Measurements from ENCODE around the gene G2E3.
"Not testable (repeated sequence)": the region's sequence is repeated elsewhere in the genome, so short reads cannot be mapped to it uniquely, and the experiment has no call there.

G2E3 gene, protein sequence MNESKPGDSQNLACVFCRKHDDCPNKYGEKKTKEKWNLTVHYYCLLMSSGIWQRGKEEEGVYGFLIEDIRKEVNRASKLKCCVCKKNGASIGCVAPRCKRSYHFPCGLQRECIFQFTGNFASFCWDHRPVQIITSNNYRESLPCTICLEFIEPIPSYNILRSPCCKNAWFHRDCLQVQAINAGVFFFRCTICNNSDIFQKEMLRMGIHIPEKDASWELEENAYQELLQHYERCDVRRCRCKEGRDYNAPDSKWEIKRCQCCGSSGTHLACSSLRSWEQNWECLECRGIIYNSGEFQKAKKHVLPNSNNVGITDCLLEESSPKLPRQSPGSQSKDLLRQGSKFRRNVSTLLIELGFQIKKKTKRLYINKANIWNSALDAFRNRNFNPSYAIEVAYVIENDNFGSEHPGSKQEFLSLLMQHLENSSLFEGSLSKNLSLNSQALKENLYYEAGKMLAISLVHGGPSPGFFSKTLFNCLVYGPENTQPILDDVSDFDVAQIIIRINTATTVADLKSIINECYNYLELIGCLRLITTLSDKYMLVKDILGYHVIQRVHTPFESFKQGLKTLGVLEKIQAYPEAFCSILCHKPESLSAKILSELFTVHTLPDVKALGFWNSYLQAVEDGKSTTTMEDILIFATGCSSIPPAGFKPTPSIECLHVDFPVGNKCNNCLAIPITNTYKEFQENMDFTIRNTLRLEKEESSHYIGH

DNA sequence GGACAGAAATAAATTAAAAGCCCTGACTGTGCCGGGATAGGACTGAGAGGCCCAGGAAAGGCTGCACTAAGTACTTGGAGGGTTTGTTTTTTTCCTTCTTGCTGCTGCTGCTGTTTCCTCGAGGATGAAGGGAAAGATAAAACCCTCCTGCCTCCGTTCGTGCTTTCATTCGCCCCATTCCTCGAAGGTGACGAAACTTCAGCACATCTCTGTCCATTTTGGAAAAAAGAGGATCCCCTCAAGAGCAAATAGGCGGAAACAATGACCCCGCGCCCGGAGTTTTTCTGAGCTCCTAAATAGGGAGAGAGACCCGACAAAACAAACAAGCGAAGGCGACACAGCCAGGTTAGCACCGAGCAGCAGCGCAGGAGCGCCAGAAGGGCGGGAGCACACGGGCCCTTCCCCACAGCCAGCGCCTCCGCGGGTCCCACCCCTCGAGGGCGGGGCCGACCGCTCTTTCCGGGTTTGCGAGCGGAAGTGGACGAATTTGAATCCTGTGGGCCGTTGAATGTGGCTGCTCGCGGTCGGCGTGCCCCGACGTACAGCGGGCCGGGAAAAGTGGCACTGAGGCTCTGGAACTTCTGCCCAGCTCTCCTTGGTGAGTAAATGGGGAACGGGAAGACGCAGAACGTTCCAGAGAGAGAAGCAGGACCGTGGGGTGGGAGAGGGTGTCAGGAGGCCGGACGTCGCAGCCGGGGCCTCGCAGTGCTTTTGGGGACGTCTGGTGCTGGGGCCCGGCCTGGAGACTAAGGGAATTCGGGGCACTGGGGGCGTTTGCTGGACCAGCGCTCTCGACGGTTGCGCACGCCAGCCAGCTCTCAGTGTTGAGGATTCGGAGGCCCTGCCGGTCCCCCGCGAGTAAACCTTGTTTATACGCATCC, at the start of gene G2E3:
Gene G2E3 (plus strand): TSS at position 484 of the 881 bp plus-strand sequence. CDS start 21,922 bp downstream, outside the sequence.
- peak; percentile 76 for DNase-seq (ENCODE audit: low read depth)

DNA sequence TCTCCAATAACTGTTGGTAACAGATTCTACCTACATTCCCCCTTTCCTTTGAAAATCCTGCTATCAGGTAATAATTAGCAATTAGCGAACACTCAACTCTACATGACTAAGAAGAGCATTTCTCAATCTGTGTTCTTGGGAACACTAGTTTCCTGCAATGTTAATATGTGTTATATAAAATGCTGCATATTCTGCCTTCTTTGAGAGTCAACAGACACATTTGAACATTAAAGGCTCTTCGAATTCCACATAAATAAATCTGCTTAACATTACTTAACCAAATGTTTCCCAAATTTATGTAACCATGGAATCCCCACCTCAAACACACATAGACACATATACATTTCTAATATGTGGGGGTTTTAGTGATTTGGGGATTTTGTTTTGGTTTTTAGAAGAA, 41.2 kb upstream of the G2E3 start:
- DNase-seq (ENCODE audit: low read depth), result no peak

DNA sequence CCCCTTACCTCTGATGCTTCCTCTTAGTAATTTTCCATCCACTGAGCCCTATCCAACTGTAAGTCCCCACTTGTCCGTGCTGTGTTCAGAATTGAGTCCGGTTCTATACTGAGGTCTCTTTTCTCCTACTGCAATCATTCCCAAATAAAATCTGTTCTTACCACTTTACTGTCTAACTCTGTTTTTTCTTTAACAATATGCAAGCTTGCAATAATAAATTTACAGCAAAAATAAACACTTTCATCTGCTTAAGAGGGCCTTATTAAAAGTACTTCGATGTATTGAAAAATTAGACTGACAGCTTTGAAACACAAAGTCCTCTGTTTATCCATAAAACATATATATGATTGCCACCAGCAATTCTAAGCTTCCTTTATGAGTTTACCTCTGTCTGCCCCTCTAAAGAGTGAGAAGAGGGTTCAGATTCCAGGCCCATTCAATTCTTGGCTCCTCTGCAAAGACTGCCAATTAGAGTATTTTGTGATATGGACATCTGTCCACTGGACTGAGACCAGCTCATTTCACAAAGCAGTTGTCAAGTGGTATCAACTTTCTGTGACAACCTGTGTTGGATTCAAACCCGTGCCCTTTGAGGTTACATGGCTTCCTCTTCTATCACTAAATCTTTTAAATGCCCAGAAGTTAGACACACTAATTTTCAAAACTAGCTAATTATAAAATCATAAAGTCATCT, 39.9 kb upstream of the G2E3 start:
- no peak for DNase-seq (ENCODE audit: low read depth)

DNA sequence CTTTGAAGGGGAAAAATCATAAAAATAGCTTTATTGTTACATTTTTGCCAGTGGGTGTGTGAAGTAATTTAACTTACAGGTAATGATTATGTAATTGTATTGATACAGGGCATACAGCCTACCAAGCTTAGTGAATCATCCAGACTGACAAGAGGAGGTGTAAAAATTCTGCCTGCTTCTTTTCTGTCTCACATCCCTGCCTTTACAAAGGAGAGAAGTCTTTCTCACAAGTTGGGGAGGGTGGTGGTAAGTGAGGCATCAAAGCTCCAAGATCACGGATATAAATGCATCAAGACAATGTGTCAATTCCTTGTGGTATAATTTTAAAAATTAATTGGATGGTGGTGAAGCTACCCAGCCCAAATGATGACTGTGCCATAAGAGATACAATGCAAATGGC, 39.0 kb upstream of the G2E3 start:
- no peak for DNase-seq (ENCODE audit: low read depth)

DNA sequence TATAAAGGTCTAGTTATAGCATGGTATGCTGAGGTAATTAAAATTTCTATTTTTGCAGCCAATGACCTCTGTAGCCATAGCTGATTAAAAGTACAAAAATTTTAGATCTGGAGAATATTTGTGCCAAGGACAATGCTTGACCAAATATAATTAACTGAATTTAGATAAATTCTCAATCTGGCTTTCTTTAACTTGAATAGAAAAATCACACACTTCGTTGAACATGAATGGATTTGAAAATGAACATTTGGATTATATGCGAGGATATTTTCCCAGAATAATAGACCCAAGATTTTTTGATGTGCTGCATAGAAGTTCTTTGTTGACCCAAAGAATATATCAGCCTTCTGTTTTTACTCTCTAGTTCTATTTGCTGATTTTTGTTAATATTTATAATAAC, 38.4 kb upstream of the G2E3 start:
- DNase-seq (ENCODE audit: low read depth), result no peak

DNA sequence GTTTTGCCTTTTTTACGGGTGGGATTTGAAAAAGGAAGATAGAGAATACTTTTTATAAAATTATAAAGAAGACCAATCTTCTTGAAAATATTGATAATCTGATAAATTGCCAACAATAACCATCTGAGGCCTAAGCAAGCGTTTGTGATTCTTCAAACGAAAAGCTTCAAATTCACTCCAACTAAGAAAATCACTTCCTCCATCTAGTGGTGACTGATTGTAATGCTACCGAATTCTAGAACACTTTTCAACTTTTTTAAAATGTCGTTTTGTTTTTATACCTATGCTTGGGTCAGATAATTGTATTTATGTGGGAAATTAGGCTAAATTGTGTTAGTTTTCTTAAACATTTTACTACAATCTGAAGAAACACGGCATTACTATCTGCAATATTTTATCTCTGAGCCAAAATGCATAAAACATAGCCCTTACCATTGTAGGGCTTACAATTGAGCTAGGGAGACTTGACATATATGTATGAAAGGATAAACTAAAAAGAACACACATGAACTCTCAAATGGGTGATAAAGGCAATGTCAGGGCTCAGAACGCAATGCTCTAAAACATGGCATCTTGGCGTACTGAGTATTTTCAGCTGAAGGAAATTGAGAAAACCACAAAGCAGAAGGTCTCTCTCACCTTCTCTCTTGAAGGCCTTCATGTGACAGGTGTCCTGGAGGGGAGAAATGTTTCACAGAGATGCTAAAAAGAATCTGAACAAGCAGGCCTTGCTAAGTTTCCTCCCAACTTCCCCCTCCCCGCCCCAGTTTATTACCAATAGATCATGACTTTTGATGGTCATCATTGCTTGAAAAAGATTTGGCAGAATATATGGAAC, 36.8 kb upstream of the G2E3 start:
- no peak for DNase-seq (ENCODE audit: low read depth)

DNA sequence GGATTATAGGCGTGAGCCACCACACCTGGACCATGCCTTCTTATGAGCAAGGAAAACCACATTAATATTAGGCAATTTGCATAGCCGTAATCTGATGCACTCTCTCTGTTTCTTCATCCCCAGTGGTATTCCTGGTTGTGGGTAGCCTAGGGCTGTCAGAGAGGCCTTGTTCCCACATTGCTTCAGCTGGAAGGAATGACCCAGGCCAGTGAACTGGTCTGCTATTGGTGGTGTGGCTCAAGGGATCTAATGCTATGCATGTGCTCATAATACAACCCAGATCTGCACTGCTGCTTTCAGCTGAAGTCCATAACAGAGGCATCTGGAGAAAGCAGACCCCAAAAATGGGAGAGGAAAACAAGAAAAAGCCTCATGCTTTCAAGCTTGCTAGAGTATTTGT, 33.1 kb upstream of the G2E3 start:
- no peak for DNase-seq (ENCODE audit: low read depth)

DNA sequence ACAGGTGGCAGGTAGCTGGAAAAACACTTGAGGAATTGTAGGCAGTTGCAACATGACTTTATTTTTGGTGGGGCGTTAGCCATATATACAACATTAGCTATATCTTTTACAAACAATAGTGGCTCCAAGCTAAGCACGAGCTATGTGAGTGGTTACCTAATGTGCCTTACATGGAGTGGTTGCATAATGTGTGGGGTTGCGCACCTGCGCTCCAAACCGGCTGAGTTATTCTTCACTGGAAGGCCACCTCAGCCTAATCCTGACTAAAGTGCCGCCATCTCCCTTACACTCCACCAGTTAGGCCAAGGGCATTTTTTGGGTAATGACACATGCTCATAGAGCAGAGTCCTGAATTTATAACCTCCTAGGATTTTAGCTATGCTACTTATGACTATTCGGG, 31.8 kb upstream of the G2E3 start:
- no peak for DNase-seq (ENCODE audit: low read depth)

DNA sequence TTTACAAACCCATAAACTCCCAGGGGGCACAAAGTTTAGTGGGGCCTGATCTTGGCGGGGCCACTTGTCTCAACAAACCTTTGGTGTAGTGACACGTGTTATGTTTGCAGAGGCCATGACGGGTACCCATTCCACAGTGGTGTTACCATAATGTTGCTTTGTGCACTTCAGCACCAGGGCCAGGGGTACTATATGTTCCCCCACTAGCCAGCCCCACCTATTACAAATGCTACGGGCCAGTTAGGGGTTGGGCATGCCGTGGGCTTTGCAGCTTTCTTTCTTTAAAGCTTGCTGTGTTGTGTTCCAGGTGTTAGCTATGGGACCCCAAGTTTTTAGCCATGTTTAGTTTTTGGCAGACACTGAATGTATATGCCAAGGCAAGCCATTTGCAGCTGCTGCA, 30.8 kb upstream of the G2E3 start:
- no peak for DNase-seq (ENCODE audit: low read depth)

DNA sequence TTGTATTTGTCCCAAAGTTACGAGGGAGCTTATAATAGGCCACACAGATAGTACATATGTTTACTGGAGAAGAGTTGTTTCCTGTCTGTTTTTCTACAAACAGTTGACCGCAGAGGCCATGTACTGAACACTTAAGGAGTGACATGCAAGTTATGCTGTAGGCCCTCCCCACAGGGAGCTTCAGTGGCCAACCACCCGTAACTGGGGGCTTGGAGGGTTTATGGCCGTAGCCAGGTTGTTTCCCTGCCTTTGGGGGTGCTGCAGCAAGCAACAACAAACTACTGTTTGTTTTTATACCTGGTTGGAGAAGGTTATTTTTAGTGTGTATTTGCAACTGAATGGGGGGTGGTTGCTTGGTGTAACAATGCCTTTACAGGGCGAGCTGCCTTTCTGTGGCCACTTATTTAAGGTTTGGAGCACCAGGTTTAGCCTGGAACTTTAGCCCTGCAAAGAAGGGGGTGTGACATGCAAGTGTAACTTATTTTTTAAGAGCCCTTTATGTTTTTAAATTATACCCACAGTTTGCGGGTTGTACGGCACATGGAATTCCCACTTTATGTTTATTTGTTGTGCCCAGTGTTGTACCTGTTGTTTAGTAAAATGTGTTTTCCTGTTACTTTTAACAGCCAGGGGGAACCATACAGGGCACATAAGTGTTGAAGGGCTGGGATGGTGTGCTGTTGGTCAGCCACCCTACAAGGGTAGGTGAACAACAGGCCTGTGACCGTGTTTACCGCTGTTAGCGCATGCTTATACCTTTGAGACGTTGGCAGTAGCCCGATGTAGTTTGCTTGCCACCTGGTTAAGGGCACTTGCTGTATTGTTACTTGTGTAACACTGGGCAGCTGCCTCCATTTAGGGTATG, 29.9 kb upstream of the G2E3 start:
- DNase-seq (ENCODE audit: low read depth), result no peak

DNA sequence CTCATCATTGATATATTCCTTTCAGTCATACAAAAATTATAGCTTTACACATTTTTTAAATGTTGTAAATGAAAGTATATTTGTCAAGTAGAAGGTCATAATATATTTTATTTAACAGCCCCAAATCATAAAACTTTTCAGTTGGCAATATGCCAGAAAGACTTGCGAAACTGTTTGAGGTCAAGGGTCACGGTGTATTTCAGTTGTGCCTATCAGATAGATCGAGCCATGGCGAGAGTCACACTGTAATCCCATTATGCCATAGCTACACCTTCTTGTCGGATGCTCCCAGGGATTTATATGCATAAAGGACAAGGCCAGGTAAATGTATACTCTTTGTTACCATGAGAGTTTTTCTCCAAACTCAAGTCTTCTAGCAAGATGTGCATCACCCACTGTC, 26.7 kb upstream of the G2E3 start:
- no peak for DNase-seq (ENCODE audit: low read depth)

DNA sequence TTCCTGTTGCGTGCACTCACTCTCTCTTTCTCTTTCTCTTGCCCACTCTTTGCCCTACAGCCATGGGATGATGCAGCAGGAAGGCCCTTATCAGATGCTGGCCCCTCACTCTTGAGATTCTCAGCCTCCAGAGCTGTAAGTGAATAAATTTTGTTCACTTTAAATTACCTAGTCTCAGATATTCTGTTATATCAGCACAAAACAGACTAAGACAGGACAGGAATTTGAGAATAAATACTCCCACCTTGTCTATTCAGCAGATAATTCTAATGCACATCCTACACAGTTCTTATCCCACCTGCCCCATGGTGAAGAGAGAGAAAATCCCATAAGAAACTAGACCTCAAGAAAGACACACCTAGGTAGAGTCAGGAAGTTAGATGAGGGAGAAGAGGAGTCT, 25.8 kb upstream of the G2E3 start:
- no peak for DNase-seq (ENCODE audit: low read depth)

DNA sequence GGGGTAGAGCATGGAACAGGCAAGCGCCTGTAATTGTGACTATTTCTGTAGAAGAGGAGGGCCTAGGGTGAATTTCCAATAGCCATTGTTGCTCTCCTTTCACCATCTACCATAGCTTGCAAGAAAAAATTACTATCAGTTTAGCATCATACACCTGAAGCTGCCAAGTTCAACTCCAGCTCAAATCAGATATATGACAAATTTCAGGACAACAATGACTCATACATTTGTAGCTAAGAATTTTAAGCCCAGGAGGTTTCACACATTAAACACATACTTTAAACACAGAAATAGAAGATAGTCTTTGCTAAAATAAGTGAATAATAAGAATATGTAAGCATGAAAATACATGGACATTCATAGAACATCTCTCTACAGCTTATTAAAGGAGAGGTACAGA, 17.6 kb upstream of the G2E3 start:
- no peak for DNase-seq (ENCODE audit: low read depth)

DNA sequence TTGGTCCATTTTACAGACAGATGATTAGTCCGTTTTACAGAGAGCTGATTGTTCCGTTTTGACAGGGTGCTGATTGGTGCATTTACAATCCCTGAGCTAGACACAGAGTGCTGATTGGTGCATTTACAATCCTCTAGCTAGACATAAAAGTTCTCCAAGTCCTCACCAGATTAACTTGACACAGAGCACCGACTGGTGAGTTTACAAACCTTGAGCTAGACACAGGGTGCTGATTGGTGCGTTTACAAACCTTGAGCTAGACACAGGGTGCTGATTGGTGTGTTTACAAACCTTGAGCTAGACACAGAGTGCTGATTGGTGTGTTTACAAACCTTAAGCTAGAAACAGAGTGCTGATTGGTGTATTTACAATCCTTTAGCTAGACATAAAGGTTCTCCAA, 12.2 kb upstream of the G2E3 start:
- DNase-seq (ENCODE audit: low read depth), result not testable (repeated sequence)

DNA sequence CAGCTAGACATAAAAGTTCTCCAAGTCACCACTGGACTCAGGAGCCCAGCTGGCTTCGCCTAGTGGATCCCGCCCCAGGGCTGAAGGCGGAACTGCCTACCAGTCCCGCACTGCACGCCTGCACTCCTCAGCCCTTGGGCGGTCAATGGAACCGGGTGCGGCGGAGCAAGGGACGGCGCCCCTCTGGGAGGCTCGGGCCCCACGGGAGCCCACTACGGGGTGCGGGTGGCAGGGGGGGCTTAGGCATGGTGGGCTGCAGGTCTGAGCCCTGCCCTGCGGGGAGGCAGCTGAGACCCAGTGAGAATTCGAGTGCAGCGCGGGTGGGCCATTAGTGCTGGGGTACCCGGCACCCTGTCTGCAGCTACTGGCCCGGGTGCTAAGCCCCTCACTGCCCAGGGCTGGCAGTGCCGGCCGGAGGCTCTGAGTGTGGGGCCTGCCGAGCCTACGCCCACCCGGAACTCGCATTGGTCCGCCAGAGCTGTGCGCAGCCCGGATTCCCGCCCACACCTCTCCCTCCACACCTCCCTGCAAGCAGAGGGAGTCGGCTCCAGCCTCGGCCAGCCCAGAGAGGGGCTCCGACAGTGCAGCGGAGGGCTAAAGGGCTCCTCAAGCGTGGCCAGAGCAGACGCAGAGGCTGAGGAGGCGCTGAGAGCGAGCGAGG, 11.4 kb upstream of the G2E3 start:
- DNase-seq (ENCODE audit: low read depth), result no peak

DNA sequence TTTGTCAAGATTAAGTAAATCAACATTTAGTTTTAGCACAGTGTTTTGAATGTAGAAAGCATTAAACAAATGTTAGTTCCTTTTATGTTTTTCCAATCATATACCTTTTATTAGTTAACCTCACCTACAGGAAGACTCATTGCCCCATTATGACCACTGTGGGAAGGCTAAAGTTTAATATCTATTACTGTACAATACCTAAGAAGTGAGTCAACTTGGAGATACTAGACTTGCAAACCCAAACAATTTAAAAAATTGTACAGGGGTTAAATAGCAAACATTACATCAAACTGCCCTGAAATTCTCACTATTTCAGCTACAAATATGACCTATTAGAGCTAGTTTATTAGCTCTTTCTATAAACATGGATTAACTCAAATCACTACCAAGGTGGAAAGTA, 8.6 kb upstream of the G2E3 start:
- no peak for DNase-seq (ENCODE audit: low read depth)

DNA sequence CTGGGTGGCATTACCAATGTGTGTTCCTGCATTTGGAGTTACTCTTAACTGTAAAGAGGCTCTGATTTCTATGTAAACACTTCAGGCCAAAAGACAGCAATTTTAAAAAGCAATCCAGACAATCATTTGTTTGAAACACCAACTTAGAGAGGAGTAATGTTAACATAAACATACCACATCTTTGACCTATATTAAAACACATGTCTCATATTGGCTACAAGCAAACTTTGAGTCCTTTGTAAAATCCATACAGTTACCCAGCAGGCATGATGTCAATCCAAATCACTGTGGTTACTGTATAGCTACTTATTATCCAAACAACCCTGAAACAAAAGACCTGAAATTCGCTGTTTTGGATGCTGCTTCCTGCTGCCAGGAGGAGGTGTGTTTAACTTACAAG, 7.5 kb upstream of the G2E3 start:
- DNase-seq (ENCODE audit: low read depth), result no peak

DNA sequence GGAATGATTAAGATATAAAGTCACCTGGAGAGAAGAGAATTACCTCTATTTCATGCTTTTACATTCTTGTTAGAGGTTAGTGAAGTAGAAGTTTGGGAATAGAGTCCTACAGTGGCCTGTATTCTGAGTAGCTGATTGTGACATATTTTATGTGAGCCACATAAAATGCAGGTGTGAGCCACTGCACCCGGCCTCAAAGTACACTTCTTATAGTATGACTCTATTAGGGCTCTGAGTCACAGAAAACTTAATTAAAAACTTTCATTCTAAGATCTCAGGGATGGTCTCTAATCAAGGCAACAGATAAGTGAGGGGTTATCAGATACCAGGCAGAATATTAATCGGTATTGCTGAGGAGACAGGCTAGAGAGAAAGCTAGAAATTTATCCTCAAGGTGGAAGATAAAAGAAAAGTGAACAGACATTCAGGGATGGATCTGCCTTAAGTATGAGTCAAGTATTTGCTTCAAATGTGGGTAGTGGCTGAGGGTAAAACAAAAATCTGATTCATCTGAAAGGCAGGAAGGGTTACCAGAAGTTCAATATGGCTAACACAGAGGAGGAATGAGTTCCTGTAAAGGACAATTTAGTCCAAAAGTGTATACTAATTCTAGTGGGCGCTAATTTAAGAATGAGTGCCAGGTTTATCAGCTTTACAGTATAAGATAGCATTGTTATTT, 5.5 kb upstream of the G2E3 start:
- no peak for DNase-seq (ENCODE audit: low read depth)

DNA sequence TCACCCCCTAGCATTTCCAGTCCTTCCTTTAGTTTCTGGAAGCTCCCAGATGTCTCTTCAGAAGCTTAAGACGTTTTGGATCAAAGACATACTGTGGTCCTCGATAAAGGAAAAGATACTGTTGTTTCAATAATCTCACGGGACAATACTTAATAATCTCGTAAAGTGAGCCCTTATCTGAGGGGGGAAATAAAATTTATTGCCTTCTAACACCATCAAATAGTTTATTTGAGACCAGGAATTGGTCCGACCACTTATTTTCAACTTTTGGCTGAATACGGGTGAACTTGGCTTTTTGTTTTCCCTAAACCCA, 640 bp upstream of the G2E3 start:
- DNase-seq (ENCODE audit: low read depth), result no peak
